ENCODE measurements around the gene BCL2. TPM values are rescaled to one million over a fixed set of nuclear protein-coding genes. Genes with fewer than 3 reads are reported as not detected.
"Not testable (repeated sequence)": the region's sequence is repeated elsewhere in the genome, so short reads cannot be mapped to it uniquely, and the experiment has no call there.

Gene BCL2
- polyA plus RNA-seq, 4 donors: 23.3 to 28.8 (median 27.1) TPM

GRCh38 chr18:63238693-63239075 lies 80.9 kb downstream of the BCL2 start:
- DNase-seq (ENCODE audit: low read depth in 4 of 4, low spot score in 3 of 4): no peak

- DNase-seq (ENCODE audit: low read depth in 4 of 4, low spot score in 3 of 4): peak; percentile 60 to 81 (median 70)
Measured at GRCh38 chr18:63237881-63238692, 81.5 kb downstream of the BCL2 start.

- DNase-seq (ENCODE audit: low read depth in 4 of 4, low spot score in 3 of 4): peak in 1 of 4 donors; percentile 28
Measured at GRCh38 chr18:63236921-63237846, 82.4 kb downstream of the BCL2 start.

- no peak for DNase-seq (ENCODE audit: low read depth in 4 of 4, low spot score in 3 of 4)
Measured at GRCh38 chr18:63236406-63236805, 83.2 kb downstream of the BCL2 start.

- DNase-seq (ENCODE audit: low read depth in 4 of 4, low spot score in 3 of 4): not testable (repeated sequence)
Measured at GRCh38 chr18:63235920-63236319, 83.6 kb downstream of the BCL2 start.

- DNase-seq (ENCODE audit: low read depth in 4 of 4, low spot score in 3 of 4): no peak
Measured at GRCh38 chr18:63234841-63235240, 84.7 kb downstream of the BCL2 start.

GRCh38 chr18:63234432-63234831 lies 85.1 kb downstream of the BCL2 start:
- no peak for DNase-seq (ENCODE audit: low read depth in 4 of 4, low spot score in 3 of 4)

- no peak for DNase-seq (ENCODE audit: low read depth in 4 of 4, low spot score in 3 of 4)
Measured at GRCh38 chr18:63233334-63233733, 86.2 kb downstream of the BCL2 start.

- no peak for DNase-seq (ENCODE audit: low read depth in 4 of 4, low spot score in 3 of 4)
Measured at GRCh38 chr18:63232826-63233225, 86.7 kb downstream of the BCL2 start.

GRCh38 chr18:63229971-63230370 lies 89.6 kb downstream of the BCL2 start:
- no peak for DNase-seq (ENCODE audit: low read depth in 4 of 4, low spot score in 3 of 4)

GRCh38 chr18:63225434-63225833 lies 94.1 kb downstream of the BCL2 start:
- DNase-seq (ENCODE audit: low read depth in 4 of 4, low spot score in 3 of 4): no peak

GRCh38 chr18:63224630-63225029 lies 94.9 kb downstream of the BCL2 start:
- no peak for DNase-seq (ENCODE audit: low read depth in 4 of 4, low spot score in 3 of 4)

GRCh38 chr18:63223837-63224236 lies 95.7 kb downstream of the BCL2 start:
- DNase-seq (ENCODE audit: low read depth in 4 of 4, low spot score in 3 of 4): no peak

GRCh38 chr18:63220903-63221302 lies 98.7 kb downstream of the BCL2 start:
- no peak for DNase-seq (ENCODE audit: low read depth in 4 of 4, low spot score in 3 of 4)

- DNase-seq (ENCODE audit: low read depth in 4 of 4, low spot score in 3 of 4): no peak
Measured at GRCh38 chr18:63218472-63218871, 101.1 kb downstream of the BCL2 start.

GRCh38 chr18:63216516-63217311 lies 102.9 kb downstream of the BCL2 start:
- no peak for DNase-seq (ENCODE audit: low read depth in 4 of 4, low spot score in 3 of 4)

- DNase-seq (ENCODE audit: low read depth in 4 of 4, low spot score in 3 of 4): no peak
Measured at GRCh38 chr18:63213936-63214671, 105.5 kb downstream of the BCL2 start.

GRCh38 chr18:63213331-63213900 lies 106.2 kb downstream of the BCL2 start:
- DNase-seq (ENCODE audit: low read depth in 4 of 4, low spot score in 3 of 4): no peak

- no peak for DNase-seq (ENCODE audit: low read depth in 4 of 4, low spot score in 3 of 4)
Measured at GRCh38 chr18:63210521-63210920, 109.0 kb downstream of the BCL2 start.

GRCh38 chr18:63208676-63209075 lies 110.9 kb downstream of the BCL2 start:
- DNase-seq (ENCODE audit: low read depth in 4 of 4, low spot score in 3 of 4): no peak

Data from right renal pelvis (tissue), 4 donors.